ENCODE data around the gene AP3B1.

Gene AP3B1

DNA sequence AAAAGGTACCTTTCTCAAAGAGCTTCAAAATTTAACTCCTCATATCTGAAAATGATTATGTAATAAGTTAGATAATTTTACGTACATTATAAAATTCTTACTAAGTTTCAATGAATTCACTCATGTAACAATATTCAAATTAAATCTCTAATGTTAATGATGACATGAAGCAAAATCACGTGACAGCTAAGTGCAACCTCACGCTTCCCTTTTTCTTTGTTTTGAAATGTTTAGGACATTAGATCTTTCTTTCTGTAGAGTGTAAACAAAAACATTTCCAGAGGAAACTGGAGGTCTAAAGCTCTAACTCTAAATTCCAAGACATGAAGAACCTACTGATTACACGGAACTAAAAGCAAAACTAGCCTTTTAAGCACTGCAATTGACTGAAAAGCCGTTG, 291.0 kb downstream of the AP3B1 start:
- Histone ChIP-seq H3K4me1 (ENCODE audit: control insufficient read depth in 1 of 2, insufficient read depth in 2 of 2, low read length in 2 of 2) (no peaks in the 10 kb centered on the region), H3K27ac (ENCODE audit: low read depth, low read length) (no peak overlapping the region), H3K4me3 (ENCODE audit: low read depth in 1 of 2, low read length in 2 of 2) (no peak overlapping the region), H3K27me3 (ENCODE audit: control insufficient read depth in 1 of 2, insufficient read depth in 2 of 2, low read length in 2 of 2) (no peaks in the 10 kb centered on the region), H3K9me3 (ENCODE audit: control insufficient read depth in 1 of 2, low read length in 2 of 2) (no peaks in the 10 kb centered on the region), H3K36me3 (ENCODE audit: control insufficient read depth in 1 of 2, insufficient read depth in 2 of 2, low read length in 2 of 2) (peaks cover 0 to 8% of the 10 kb centered on the region in 2 donors), H3K9ac (ENCODE audit: low read depth in 1 of 2, low read length in 2 of 2) (no peak overlapping the region)

DNA sequence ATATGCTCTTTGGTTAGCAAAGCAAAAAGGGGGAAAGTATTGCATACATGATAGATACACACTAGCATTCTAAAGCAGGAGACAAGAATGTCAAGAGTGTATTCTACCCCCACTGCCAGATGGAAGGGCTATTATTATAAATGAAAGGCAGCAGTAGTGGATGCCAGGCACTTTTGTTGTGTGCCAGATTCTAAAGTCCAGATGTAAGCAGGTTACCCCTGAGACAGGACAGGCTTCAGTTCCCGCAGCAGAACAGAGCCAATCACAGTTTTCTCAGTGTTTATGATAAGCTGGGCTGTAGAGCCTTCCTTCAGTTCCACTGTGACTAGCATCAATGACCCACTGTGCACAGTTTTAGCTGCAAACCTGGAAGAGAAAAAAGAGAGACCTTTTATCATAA, 291.8 kb downstream of the AP3B1 start:
- Histone ChIP-seq H3K9me3 (ENCODE audit: control insufficient read depth in 1 of 2, low read length in 2 of 2) (no peaks in the 10 kb centered on the region), H3K27me3 (ENCODE audit: control insufficient read depth in 1 of 2, insufficient read depth in 2 of 2, low read length in 2 of 2) (no peaks in the 10 kb centered on the region), H3K9ac (ENCODE audit: low read depth in 1 of 2, low read length in 2 of 2) (no peak overlapping the region), H3K4me1 (ENCODE audit: control insufficient read depth in 1 of 2, insufficient read depth in 2 of 2, low read length in 2 of 2) (no peaks in the 10 kb centered on the region), H3K4me3 (ENCODE audit: low read depth in 1 of 2, low read length in 2 of 2) (no peak overlapping the region), H3K36me3 (ENCODE audit: control insufficient read depth in 1 of 2, insufficient read depth in 2 of 2, low read length in 2 of 2) (peaks cover 0 to 8% of the 10 kb centered on the region in 2 donors), H3K27ac (ENCODE audit: low read depth, low read length) (no peak overlapping the region)

DNA sequence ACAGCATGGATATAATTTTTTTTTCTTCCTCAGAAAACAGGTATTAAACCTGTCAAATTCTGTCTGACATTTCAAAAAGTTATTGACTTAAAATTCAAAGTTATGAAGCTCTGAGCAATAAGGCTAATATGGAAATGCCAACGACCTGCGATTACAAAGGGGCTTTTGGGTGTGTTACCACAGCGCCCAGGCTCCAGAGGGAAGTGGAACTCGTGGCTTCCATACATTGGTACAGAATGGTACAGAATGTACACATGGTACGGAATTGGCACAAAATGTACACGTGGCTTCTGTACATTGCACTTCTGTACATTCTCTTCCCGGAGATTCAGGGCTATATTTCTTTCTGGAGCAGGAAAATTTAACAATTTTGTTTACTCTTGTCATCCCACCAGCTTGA, 293.3 kb downstream of the AP3B1 start:
- Histone ChIP-seq H3K27ac (ENCODE audit: low read depth, low read length) (no peak overlapping the region), H3K27me3 (ENCODE audit: control insufficient read depth in 1 of 2, insufficient read depth in 2 of 2, low read length in 2 of 2) (no peaks in the 10 kb centered on the region), H3K4me1 (ENCODE audit: control insufficient read depth in 1 of 2, insufficient read depth in 2 of 2, low read length in 2 of 2) (no peaks in the 10 kb centered on the region), H3K9ac (ENCODE audit: low read depth in 1 of 2, low read length in 2 of 2) (no peak overlapping the region), H3K9me3 (ENCODE audit: control insufficient read depth in 1 of 2, low read length in 2 of 2) (no peaks in the 10 kb centered on the region), H3K36me3 (ENCODE audit: control insufficient read depth in 1 of 2, insufficient read depth in 2 of 2, low read length in 2 of 2) (peaks cover 0 to 8% of the 10 kb centered on the region in 2 donors), H3K4me3 (ENCODE audit: low read depth in 1 of 2, low read length in 2 of 2) (no peak overlapping the region)

DNA sequence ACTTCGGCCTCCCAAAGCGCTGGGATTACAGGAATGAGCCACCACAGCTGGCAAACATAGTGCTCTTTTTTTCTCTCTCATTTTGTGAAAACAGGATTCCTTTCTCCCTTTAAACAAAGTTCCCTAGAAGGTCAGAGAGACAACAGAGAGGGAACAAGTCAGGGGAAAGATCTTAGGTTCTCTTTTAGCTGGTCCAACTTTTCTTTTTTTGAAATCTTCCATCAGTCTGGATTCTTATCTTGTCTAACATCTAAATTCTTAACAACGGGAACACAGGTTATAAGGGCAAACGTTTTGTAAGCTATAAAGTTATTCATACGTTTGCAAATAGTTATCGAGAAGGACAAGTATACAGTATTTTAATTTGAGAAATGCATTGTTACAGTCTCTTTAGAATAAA, 294.3 kb downstream of the AP3B1 start:
- H3K9me3 ChIP-seq (ENCODE audit: control insufficient read depth in 1 of 2, low read length in 2 of 2), result no peaks in the 10 kb centered on the region
- H3K27me3 ChIP-seq (ENCODE audit: control insufficient read depth in 1 of 2, insufficient read depth in 2 of 2, low read length in 2 of 2), result no peaks in the 10 kb centered on the region
- H3K4me1 ChIP-seq (ENCODE audit: control insufficient read depth in 1 of 2, insufficient read depth in 2 of 2, low read length in 2 of 2), result no peaks in the 10 kb centered on the region
- H3K9ac ChIP-seq (ENCODE audit: low read depth in 1 of 2, low read length in 2 of 2), result no peak overlapping the region
- H3K4me3 ChIP-seq (ENCODE audit: low read depth in 1 of 2, low read length in 2 of 2), result no peak overlapping the region
- peaks cover 0 to 8% of the 10 kb centered on the region in 2 donors for H3K36me3 ChIP-seq (ENCODE audit: control insufficient read depth in 1 of 2, insufficient read depth in 2 of 2, low read length in 2 of 2)
- no peak overlapping the region for H3K27ac ChIP-seq (ENCODE audit: low read depth, low read length)

DNA sequence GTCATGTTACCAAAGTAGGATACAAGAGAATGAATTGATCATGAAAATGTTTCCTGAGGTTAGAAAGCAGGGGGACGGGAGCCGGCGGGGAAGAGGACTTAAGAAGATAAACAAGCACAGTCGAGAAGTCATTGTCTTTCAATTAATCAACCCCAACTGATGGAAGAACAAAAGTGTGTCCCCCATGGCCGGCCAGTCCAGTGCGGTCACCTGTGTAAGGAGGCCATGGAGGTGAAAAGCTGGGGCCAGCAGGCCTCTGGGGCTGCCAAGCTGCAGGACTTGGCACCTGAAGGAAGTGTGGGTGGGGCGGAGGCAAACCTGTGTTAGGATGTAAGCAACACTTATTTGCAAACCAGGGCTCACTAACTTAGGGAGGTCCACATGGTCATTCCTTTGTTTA, 295.1 kb downstream of the AP3B1 start:
- H3K36me3 ChIP-seq (ENCODE audit: control insufficient read depth in 1 of 2, insufficient read depth in 2 of 2, low read length in 2 of 2), result peaks cover 0 to 8% of the 10 kb centered on the region in 2 donors
- no peak overlapping the region for H3K9ac ChIP-seq (ENCODE audit: low read depth in 1 of 2, low read length in 2 of 2)
- H3K9me3 ChIP-seq (ENCODE audit: control insufficient read depth in 1 of 2, low read length in 2 of 2), result no peaks in the 10 kb centered on the region
- no peaks in the 10 kb centered on the region for H3K27me3 ChIP-seq (ENCODE audit: control insufficient read depth in 1 of 2, insufficient read depth in 2 of 2, low read length in 2 of 2)
- no peak overlapping the region for H3K27ac ChIP-seq (ENCODE audit: low read depth, low read length)
- H3K4me1 ChIP-seq (ENCODE audit: control insufficient read depth in 1 of 2, insufficient read depth in 2 of 2, low read length in 2 of 2), result no peaks in the 10 kb centered on the region
- no peak overlapping the region for H3K4me3 ChIP-seq (ENCODE audit: low read depth in 1 of 2, low read length in 2 of 2)

DNA sequence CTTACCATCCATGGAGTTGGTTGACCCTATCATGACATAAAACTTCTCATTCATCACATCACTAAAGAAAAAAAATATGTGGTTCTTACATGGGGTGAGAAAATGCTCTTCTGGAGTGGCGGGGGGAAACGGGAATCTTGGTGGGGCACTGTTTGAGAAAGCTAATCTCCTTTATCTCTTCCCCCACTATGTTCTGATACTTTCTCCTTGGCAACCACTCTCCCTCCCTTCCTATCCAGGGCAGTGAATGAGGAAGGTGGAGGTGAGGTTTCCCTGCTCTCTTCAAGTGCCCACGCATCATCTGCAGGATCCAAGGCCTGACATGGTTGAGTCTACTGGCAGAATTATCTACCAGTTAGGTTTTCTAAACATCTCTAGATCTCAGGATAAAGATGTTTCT, 297.6 kb downstream of the AP3B1 start:
- H3K9ac ChIP-seq (ENCODE audit: low read depth in 1 of 2, low read length in 2 of 2), result no peak overlapping the region
- H3K27me3 ChIP-seq (ENCODE audit: control insufficient read depth in 1 of 2, insufficient read depth in 2 of 2, low read length in 2 of 2), result no peaks in the 10 kb centered on the region
- no peaks in the 10 kb centered on the region for H3K4me1 ChIP-seq (ENCODE audit: control insufficient read depth in 1 of 2, insufficient read depth in 2 of 2, low read length in 2 of 2)
- H3K9me3 ChIP-seq (ENCODE audit: control insufficient read depth in 1 of 2, low read length in 2 of 2), result no peaks in the 10 kb centered on the region
- peaks cover 3 to 15% of the 10 kb centered on the region in 2 donors for H3K36me3 ChIP-seq (ENCODE audit: control insufficient read depth in 1 of 2, insufficient read depth in 2 of 2, low read length in 2 of 2)
- no peak overlapping the region for H3K4me3 ChIP-seq (ENCODE audit: low read depth in 1 of 2, low read length in 2 of 2)
- H3K27ac ChIP-seq (ENCODE audit: low read depth, low read length), result no peak overlapping the region

DNA sequence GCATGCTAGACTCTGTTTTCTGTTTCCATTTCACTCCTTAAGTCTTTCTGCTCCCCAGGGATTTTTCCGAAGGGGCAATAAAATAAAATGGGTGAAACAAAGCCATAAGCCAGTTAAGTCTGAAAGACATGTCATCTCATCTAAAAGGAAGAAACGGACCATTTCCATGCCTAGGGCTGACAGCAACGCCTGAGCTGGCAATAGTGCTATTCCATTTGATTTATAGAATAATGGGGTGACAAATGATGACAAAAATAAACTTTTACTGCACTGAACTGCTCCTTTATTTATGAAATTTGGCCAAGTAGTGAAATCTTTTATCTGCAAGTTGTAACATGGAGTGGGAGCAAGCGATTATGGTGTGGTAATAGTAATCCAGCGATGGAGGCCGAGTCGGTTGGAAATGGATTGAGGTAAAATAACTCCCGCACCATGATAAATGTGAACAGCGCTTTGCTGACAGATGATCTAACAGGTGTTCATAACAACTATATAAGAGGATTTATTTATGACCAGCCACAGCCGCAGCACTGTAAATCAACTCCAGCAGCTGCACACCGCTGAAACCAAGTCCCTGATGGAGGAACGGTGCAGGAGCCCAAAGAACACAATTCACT, 298.6 kb downstream of the AP3B1 start:
- H3K27me3 ChIP-seq (ENCODE audit: control insufficient read depth in 1 of 2, insufficient read depth in 2 of 2, low read length in 2 of 2), result no peaks in the 10 kb centered on the region
- H3K9me3 ChIP-seq (ENCODE audit: control insufficient read depth in 1 of 2, low read length in 2 of 2), result no peaks in the 10 kb centered on the region
- no peaks in the 10 kb centered on the region for H3K4me1 ChIP-seq (ENCODE audit: control insufficient read depth in 1 of 2, insufficient read depth in 2 of 2, low read length in 2 of 2)
- H3K9ac ChIP-seq (ENCODE audit: low read depth in 1 of 2, low read length in 2 of 2), result no peak overlapping the region
- H3K27ac ChIP-seq (ENCODE audit: low read depth, low read length), result no peak overlapping the region
- no peak overlapping the region for H3K4me3 ChIP-seq (ENCODE audit: low read depth in 1 of 2, low read length in 2 of 2)
- H3K36me3 ChIP-seq (ENCODE audit: control insufficient read depth in 1 of 2, insufficient read depth in 2 of 2, low read length in 2 of 2), result peaks cover 3 to 15% of the 10 kb centered on the region in 2 donors

DNA sequence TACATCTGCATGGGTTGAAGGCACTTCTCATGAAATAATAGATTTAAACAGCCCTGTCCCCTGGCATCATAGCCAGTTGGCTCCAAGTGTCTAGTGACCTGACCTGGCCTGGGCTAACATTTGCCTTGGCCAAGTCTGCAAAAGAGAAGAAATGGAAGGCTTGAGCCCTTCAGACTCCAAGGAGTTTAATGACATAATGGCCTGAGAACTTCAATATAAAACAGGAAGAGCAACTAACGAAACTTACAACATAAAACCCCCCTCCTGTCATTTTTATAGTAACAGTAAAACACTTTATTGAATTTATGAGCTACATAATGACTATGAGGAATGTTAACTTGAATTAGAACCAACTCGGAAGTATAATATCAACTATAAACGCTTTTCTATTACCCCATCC, 299.6 kb downstream of the AP3B1 start:
- H3K9me3 ChIP-seq (ENCODE audit: control insufficient read depth in 1 of 2, low read length in 2 of 2), result no peaks in the 10 kb centered on the region
- no peak overlapping the region for H3K9ac ChIP-seq (ENCODE audit: low read depth in 1 of 2, low read length in 2 of 2)
- peaks cover 3 to 15% of the 10 kb centered on the region in 2 donors for H3K36me3 ChIP-seq (ENCODE audit: control insufficient read depth in 1 of 2, insufficient read depth in 2 of 2, low read length in 2 of 2)
- H3K27me3 ChIP-seq (ENCODE audit: control insufficient read depth in 1 of 2, insufficient read depth in 2 of 2, low read length in 2 of 2), result no peaks in the 10 kb centered on the region
- no peak overlapping the region for H3K4me3 ChIP-seq (ENCODE audit: low read depth in 1 of 2, low read length in 2 of 2)
- H3K27ac ChIP-seq (ENCODE audit: low read depth, low read length), result no peak overlapping the region
- H3K4me1 ChIP-seq (ENCODE audit: control insufficient read depth in 1 of 2, insufficient read depth in 2 of 2, low read length in 2 of 2), result no peaks in the 10 kb centered on the region

DNA sequence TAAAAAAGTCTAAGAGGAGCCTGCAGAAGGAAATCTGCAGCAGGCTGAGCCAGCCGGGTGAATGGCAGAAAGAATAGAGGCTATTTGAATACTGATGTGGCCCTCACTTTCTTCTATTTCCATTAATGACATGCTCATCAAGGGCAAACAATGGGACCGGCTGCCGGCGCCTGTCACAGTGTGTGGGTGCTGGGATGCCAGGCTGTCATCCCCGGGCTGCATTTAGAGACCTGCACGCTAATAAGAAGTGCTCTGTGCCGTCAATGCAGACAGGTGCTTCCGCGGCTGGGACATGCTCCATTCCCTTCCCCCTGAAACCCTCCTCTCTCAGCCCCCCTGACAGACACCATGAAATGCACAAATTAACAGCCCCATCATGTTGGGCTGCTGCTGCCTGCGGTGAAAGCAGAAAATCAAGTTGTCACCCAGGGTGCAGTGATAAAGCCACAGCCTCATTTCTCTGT, 300.6 kb downstream of the AP3B1 start:
- Histone ChIP-seq H3K9me3 (ENCODE audit: control insufficient read depth in 1 of 2, low read length in 2 of 2) (no peaks in the 10 kb centered on the region), H3K4me1 (ENCODE audit: control insufficient read depth in 1 of 2, insufficient read depth in 2 of 2, low read length in 2 of 2) (no peaks in the 10 kb centered on the region), H3K36me3 (ENCODE audit: control insufficient read depth in 1 of 2, insufficient read depth in 2 of 2, low read length in 2 of 2) (peaks cover 3 to 12% of the 10 kb centered on the region in 2 donors), H3K27ac (ENCODE audit: low read depth, low read length) (no peak overlapping the region), H3K4me3 (ENCODE audit: low read depth in 1 of 2, low read length in 2 of 2) (no peak overlapping the region), H3K27me3 (ENCODE audit: control insufficient read depth in 1 of 2, insufficient read depth in 2 of 2, low read length in 2 of 2) (no peaks in the 10 kb centered on the region), H3K9ac (ENCODE audit: low read depth in 1 of 2, low read length in 2 of 2) (no peak overlapping the region)

DNA sequence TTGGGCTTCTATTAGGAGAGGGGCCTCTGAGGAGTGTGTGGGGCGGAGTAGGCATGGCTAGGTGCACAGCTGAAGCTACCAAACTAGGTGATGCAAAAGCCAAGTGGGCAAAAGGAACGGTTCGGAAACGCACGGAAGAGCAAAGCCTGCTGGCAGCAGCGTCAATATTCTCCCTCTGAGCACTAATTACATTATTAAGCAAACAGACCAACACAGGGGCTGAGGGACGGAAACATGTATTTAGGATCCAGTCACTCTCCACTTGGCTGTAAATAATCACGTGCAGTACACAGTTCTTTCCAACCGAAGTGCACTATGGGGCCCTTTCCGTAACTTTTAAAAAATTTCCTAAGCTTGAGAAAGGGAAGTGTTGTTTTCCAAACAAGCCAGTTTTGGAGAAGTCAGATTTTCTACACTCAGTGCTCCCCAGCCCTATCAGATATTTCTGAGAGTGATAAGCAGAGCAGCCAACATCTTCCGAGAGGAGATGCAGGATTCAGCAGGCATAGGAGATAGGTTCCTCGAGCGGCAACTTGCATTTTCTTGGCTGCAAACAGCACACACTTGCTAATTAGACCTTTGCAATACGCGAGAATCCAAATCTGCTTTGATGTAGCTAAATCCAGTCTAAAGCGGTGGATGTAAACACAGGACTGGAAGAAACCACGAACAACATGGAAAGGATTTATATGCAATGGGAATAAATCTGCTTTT, 301.2 kb downstream of the AP3B1 start:
- Histone ChIP-seq H3K27ac (ENCODE audit: low read depth, low read length) (no peak overlapping the region), H3K4me1 (ENCODE audit: control insufficient read depth in 1 of 2, insufficient read depth in 2 of 2, low read length in 2 of 2) (no peaks in the 10 kb centered on the region), H3K27me3 (ENCODE audit: control insufficient read depth in 1 of 2, insufficient read depth in 2 of 2, low read length in 2 of 2) (no peaks in the 10 kb centered on the region), H3K9me3 (ENCODE audit: control insufficient read depth in 1 of 2, low read length in 2 of 2) (no peaks in the 10 kb centered on the region), H3K9ac (ENCODE audit: low read depth in 1 of 2, low read length in 2 of 2) (no peak overlapping the region), H3K36me3 (ENCODE audit: control insufficient read depth in 1 of 2, insufficient read depth in 2 of 2, low read length in 2 of 2) (peaks cover 3 to 7% of the 10 kb centered on the region in 2 donors), H3K4me3 (ENCODE audit: low read depth in 1 of 2, low read length in 2 of 2) (no peak overlapping the region)
